ENCODE data around the gene KLHDC4. TPM values are rescaled to one million over a fixed set of nuclear protein-coding genes. Genes with fewer than 3 reads are reported as not detected.
A peak's percentile ranks its signal among the peaks of the same experiment; 100 is the strongest.
"Not testable (repeated sequence)": the region's sequence is repeated elsewhere in the genome, so short reads cannot be mapped to it uniquely, and the experiment has no call there.

Gene KLHDC4
- total and polyA plus RNA-seq, 8 donors, result 15.5 to 82.1 (median 26.0) TPM

DNA sequence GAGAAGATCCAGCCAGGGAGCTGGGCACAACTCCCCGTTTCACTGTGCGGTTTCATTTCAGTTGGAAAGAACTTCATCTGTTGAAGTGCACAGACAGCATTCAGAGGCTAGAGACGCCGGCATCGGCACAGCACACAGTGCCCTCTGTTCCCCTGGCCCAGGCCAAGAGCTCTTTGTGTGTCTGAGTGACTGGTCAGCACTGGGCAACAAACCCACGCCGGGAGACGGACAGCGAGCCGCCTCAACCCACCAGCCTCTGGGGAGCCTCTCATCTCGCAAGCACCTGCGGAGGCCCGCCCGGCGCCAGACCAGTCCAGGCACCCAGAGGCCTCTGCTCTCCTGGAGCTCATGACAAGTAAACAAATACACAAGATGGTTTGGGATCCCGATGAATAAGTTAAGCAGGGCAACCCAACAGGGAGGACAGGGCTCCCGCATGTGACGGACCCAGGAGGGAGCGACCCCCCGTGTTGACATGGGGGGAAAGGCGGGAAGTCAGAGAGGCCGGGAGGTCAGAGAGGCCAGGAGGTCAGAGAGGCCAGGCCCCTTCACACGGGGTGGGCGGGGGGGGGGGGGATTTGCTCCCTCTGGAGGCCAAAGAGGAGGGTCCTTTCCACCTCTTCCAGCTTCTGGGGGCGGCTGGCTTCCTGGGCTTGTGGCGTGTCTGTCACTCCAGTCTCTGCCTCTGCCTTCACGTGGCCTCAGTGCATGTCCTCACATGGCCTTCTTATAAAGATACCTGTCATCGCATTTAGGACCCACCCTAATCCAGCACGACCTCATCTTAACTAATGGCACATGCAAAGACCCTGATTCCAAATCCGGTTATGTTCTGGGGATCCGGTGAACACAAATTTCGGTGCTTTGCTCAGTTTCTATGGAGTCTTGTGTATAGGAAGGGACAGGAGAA is 25.8 kb upstream of the KLHDC4 start:
- ATAC-seq, result no peak
- no peak overlapping the region for H3K4me3 ChIP-seq
- no peaks in the 10 kb centered on the region for H3K27me3 ChIP-seq
- intact Hi-C loops (cut with DNase I), result no loop called here
- H3K27ac ChIP-seq, result no peak overlapping the region
- WGBS, 2 donors, result 85 to 90% methylated on average over 27 to 31 of the region's 32 CpGs
- no peaks in the 10 kb centered on the region for H3K4me1 ChIP-seq
- H3K36me3 ChIP-seq, result no peaks in the 10 kb centered on the region
- no peak for FAIRE-seq
- H3K9me3 ChIP-seq, result no peaks in the 10 kb centered on the region
- DNase-seq, result no peak
- TF ChIP-seq, protein P1, sequence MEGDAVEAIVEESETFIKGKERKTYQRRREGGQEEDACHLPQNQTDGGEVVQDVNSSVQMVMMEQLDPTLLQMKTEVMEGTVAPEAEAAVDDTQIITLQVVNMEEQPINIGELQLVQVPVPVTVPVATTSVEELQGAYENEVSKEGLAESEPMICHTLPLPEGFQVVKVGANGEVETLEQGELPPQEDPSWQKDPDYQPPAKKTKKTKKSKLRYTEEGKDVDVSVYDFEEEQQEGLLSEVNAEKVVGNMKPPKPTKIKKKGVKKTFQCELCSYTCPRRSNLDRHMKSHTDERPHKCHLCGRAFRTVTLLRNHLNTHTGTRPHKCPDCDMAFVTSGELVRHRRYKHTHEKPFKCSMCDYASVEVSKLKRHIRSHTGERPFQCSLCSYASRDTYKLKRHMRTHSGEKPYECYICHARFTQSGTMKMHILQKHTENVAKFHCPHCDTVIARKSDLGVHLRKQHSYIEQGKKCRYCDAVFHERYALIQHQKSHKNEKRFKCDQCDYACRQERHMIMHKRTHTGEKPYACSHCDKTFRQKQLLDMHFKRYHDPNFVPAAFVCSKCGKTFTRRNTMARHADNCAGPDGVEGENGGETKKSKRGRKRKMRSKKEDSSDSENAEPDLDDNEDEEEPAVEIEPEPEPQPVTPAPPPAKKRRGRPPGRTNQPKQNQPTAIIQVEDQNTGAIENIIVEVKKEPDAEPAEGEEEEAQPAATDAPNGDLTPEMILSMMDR (IDR thresholded peaks at IDR 0.05), result no peak

DNA sequence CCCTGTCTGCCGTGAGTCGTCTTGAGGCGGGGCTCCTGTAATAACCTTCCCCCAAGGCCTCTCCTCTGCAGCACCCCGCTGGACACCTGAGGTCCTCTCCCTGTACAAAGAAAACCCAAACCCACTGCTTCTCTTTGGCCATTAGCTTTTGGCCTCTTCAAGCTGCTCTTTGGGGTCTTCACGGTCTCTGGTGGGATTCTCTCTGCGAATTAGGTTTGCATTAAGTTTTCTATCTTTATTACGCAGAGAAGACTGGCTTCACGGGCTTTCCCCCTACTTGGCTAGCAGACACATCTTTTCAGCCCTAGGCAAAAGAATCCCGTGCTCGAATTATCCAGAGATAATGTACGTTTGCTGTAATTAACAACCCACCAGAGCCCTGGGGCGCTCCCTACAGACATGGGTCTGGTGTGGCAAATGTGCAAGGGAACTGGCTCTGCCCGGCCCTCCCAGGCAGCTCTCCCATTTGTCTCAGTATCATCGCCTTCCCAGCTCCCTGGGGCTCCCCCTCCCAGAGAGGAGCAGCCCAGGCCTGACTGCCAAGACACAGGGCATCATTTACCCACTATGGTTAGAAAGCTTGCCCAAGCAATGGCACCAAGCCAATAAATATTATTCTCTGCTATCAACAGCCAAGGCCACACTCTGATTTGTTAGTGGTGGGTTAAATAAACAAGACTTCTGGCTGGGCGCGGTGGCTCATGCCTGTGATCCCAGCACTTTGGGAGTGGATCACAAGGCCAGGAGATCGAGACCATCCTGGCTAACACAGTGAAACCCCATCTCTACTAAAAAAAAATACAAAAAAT is 24.7 kb upstream of the KLHDC4 start:
- DNase-seq, result peak in 2 of 6 donors; percentile 15 to 41
- peak overlapping the region in 1 of 4 donors; percentile 28 for H3K27ac ChIP-seq
- no peaks in the 10 kb centered on the region for H3K4me1 ChIP-seq
- H3K27me3 ChIP-seq, result no peaks in the 10 kb centered on the region
- peak; percentile 49 to 81 (median 76) for ATAC-seq
- no peak overlapping the region for H3K4me3 ChIP-seq
- no peak for FAIRE-seq
- WGBS, 2 donors, result 64 to 68% methylated on average over 17 of the region's 17 CpGs
- H3K36me3 ChIP-seq, result no peaks in the 10 kb centered on the region
- TF ChIP-seq, protein P1 (IDR thresholded peaks at IDR 0.05), result no peak
- intact Hi-C loops (cut with DNase I), result no loop called here
- H3K9me3 ChIP-seq, result no peaks in the 10 kb centered on the region

DNA sequence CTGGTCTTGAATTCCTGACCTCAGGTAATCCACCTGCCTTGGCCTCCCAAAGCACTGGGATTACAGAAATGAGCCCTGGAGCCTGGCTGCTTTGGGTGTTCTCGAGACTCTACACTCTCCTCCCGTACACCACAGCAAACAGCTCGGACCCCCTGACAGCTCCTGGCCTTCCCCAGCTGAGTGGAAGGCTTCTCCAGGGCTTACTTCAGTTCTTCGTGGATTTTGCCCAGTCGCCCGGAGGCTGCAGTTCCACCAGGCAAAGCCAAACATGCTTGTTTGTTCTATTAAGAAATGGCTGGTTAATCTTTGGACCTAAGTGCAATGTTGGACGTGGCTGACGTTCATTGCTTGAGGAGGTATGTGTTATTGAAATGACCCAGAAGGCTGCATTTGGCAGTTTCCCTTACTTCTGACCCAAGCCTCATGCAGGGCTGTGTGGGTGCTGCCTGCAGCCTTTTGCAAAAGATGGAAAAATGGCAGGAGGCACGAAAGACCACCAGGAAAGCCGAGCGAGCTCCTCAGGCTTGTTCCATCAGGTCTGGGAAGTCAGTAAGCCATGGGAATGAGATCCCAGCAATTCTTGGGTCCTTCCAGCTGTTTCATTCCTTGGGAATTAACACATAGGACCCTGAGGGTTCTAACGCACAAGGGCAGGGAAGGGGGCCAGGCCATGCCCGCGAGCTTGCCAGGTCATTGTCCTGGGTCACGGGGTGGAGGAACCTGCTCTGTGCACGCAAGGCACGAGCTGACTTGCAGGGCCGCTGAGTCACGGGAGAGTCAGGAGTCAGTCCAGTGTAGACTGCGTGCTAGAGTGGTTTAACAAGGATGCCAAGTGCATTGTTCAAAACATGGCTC is 23.9 kb upstream of the KLHDC4 start:
- Histone ChIP-seq H3K9me3 (no peaks in the 10 kb centered on the region), H3K4me3 (no peak overlapping the region), H3K27me3 (no peaks in the 10 kb centered on the region), H3K36me3 (no peaks in the 10 kb centered on the region), H3K4me1 (no peaks in the 10 kb centered on the region), H3K27ac (peak overlapping the region in 1 of 4 donors; percentile 28)
- ATAC-seq (peak in 3 of 4 donors; percentile 26 to 60 (median 32)), DNase-seq (no peak), FAIRE-seq (no peak)
- TF ChIP-seq, protein P1 (IDR thresholded peaks at IDR 0.05), result no peak
- 75 to 76% methylated on average over 20 of the region's 20 CpGs for WGBS, 2 donors
- intact Hi-C loops (cut with DNase I), result no loop called here

DNA sequence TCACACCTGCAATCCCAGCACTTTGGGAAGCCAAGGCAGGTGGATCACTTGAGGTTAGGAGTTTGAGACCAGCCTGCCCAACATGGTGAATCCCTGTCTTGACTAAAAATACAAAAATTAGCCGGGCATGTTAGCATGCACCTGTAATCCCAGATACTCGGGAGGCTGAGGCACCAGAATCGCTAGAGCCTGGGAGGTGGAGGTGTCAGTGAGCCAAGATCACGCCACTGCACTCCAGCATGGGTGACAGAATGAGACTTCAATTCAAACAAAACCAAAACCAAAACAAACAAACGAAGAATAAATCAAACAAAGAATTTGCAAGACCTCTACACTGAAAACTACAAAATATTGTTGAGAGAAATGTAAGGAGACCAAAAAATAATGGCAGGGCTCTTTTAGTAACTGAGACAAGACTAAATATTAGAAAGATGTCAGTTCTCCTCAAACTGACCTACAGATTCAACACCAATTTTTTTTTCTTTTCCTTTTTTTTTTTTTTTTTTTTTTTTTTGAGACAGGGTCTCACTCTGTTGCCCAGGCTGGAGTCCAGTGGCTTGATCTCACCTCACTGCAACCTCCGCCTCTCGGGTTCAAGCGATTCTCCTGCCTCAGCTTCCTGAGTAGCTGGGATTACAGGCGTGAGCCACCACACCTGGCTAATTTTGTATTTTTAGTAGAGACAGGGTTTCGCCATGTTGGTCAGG is 23.1 kb upstream of the KLHDC4 start:
- intact Hi-C loops (cut with DNase I); H3K9me3 ChIP-seq; H3K27ac ChIP-seq; H3K36me3 ChIP-seq; ATAC-seq; DNase-seq; H3K4me3 ChIP-seq; FAIRE-seq; H3K4me1 ChIP-seq; H3K27me3 ChIP-seq: not testable (repeated sequence)
- WGBS, 2 donors, result 85 to 87% methylated on average over 10 of the region's 10 CpGs

DNA sequence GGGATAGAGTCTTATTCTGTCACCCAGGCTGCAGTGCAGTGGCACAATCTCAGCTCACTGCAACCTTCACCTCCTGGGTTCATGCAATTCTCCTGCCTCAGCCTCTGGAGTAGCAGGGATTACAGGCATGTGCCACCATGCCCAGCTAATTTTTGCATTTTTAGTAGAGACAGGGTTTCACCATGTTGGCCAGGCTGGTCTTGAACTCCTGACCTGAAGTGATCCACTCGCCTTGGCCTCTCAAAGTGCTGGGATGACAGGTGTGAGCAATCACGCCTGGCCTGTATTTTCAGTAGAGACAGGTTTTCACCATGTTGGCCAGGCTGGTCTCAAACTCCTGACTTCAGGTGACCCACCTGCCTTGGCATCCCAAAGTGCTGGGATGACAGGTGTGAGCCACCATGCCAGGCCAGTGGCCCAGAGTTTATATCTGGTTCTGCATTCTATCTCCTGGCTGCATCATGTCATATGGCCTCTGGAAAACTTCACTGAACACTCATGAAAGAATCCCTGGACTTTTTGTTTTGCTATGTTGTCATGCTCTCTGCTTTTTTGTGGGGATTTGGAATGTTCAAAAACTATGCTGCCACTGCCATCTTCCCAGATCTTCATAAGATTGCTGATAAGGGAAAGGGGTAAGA is 21.8 kb upstream of the KLHDC4 start:
- intact Hi-C loops (cut with DNase I); H3K36me3 ChIP-seq; H3K27ac ChIP-seq; H3K27me3 ChIP-seq; ATAC-seq; H3K4me3 ChIP-seq; FAIRE-seq; H3K4me1 ChIP-seq; DNase-seq; H3K9me3 ChIP-seq: not testable (repeated sequence)
- 84 to 91% methylated on average over 2 of the region's 2 CpGs for WGBS, 2 donors
